ENCODE results near the gene PRKD1. TPM values are rescaled to one million over a fixed set of nuclear protein-coding genes. Genes with fewer than 3 reads are reported as not detected.

Gene PRKD1
- total and polyA plus RNA-seq, 10 of the 15 experiments (the other 5 are each of a cell fraction or from before 2014, with no cell fraction given) = 0.02 to 0.56 TPM; not detected in 8

GRCh38 chr14:29650554-29651269, 276.9 kb downstream of the PRKD1 start:
- H3K36me3 ChIP-seq (ENCODE audit: control insufficient read depth in 2 of 2, insufficient read depth in 2 of 2, low read length in 1 of 2) = no peaks in the 10 kb centered on the region
- no peaks in the 10 kb centered on the region for H3K27me3 ChIP-seq (replicated peaks in 1 of 2; ENCODE audit: control insufficient read depth in 2 of 2, insufficient read depth in 2 of 2, low read length in 1 of 2)
- BruUV-seq (replicated peaks) = no TSS peak
- CTCF ChIA-PET = no interaction called here
- no peak overlapping the region for H3K9ac ChIP-seq (ENCODE audit: control insufficient read depth, insufficient read depth, low read length)
- SMC1A ChIA-PET (ENCODE audit: uncharacterized antibody, unreplicated experiment) = no interaction called here
- TF ChIP-seq SPI1 (IDR thresholded peaks at IDR 0.05; ENCODE audit: borderline replicate concordance, insufficient read depth, low read depth, low read length) (no peak), ZNF24 (IDR thresholded peaks at IDR 0.05) (no peak), BACH1 (IDR thresholded peaks at IDR 0.05; ENCODE audit: borderline replicate concordance) (no peak), SMAD1 (IDR thresholded peaks at IDR 0.05; ENCODE audit: low read depth, partially characterized antibody) (no peak), NFYB (IDR thresholded peaks at IDR 0.05; ENCODE audit: insufficient read depth, low read depth, low read length) (no peak), TARDBP (IDR thresholded peaks at IDR 0.05; ENCODE audit: borderline replicate concordance) (no peak), TAF1 (IDR thresholded peaks at IDR 0.05; ENCODE audit: borderline replicate concordance, low read depth, low read length) (no peak), SMAD5 (IDR thresholded peaks at IDR 0.05; ENCODE audit: low read depth) (no peak), NR2C1 (IDR thresholded peaks at IDR 0.05) (no peak)
- no peak for DNase-seq (ENCODE audit: low read depth, low spot score)
- H3K4me3 ChIP-seq = no peak overlapping the region
- no peak overlapping the region for H3K27ac ChIP-seq (ENCODE audit: control insufficient read depth, insufficient read depth)
- in situ Hi-C loops (cut with MboI) = no loop called here
- WGBS (ENCODE audit: insufficient coverage, insufficient replicate concordance, low lambda C conversion rate, missing lambda C conversion rate) = 35% methylated on average over 4 of the region's 4 CpGs
- RAD21 ChIA-PET (ENCODE audit: unreplicated experiment) = no interaction called here
- H4K20me1 ChIP-seq (ENCODE audit: control insufficient read depth, insufficient read depth) = no peaks in the 10 kb centered on the region
- H3K4me1 ChIP-seq (ENCODE audit: control insufficient read depth, insufficient read depth, low read length) = no peaks in the 10 kb centered on the region
- H2AFZ ChIP-seq (ENCODE audit: control insufficient read depth, low read depth, low read length) = no peak overlapping the region
- H3K79me2 ChIP-seq (ENCODE audit: control insufficient read depth, insufficient read depth, low read length) = no peaks in the 10 kb centered on the region
- POLR2A ChIA-PET = no interaction called here
- no peak for ATAC-seq
- intact Hi-C loops (cut with micrococcal nuclease; ENCODE audit: unreplicated experiment) = no loop called here
- FAIRE-seq = no peak
- H3K9me3 ChIP-seq (replicated peaks; ENCODE audit: control insufficient read depth, insufficient read depth, low read length) = peaks cover 3% of the 10 kb centered on the region; the same call in 1 of the 3 replicates
- H3K4me2 ChIP-seq (ENCODE audit: control insufficient read depth, insufficient read depth) = no peak overlapping the region
